GM19351 (cell line): Measurements from ENCODE around the gene CHD3.
"Not testable (repeated sequence)": the region's sequence is repeated elsewhere in the genome, so short reads cannot be mapped to it uniquely, and the experiment has no call there.

Experiments
- ATAC-seq: cut with Tn5 transposase; IDR thresholded peaks from one replicate; pipeline ENCODE4 v1.9.1; 2021; ENCODE audit warnings: mild to moderate bottlenecking, moderate library complexity; ENCODE audit not compliant: unreplicated experiment

The CHD3 gene

DNA sequence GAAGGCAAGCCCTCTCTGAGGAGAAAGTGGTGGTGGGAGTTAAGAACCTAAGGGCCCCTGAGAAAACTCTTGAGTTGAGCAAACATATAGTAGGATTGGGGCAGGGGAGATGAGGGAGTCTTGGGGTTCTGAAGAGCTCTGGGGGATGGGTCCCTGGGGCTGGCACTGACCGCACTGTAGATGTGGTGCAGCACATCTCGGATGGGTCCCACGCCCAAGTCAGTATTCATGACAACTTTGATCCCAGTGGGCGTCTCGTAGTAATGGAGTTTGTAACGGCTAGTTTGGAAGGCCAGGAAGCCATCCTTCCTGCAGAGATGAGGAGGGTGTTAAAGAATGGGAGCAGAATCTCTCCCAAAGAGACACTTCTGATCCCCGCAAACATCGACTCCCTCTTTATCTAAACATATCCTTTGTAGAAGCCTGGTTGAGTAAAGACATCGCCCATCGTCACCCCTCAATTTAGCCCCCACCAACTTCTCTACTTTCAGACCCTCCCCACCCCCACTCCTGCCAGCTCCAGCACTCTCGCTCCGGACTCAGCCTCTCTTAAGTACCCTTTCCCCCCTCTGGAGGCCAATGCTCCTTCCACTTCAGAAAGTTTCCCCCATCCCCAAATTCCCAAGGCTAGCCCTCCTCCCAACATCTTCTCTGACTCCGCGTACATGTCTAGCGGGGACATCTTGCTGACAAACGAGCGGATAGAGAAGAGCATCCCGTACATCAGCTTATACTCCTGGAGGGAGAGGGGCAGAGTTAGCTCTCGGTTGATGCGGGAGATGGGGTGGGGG, 42.4 kb downstream of the CHD3 start:
- no peak for ATAC-seq

DNA sequence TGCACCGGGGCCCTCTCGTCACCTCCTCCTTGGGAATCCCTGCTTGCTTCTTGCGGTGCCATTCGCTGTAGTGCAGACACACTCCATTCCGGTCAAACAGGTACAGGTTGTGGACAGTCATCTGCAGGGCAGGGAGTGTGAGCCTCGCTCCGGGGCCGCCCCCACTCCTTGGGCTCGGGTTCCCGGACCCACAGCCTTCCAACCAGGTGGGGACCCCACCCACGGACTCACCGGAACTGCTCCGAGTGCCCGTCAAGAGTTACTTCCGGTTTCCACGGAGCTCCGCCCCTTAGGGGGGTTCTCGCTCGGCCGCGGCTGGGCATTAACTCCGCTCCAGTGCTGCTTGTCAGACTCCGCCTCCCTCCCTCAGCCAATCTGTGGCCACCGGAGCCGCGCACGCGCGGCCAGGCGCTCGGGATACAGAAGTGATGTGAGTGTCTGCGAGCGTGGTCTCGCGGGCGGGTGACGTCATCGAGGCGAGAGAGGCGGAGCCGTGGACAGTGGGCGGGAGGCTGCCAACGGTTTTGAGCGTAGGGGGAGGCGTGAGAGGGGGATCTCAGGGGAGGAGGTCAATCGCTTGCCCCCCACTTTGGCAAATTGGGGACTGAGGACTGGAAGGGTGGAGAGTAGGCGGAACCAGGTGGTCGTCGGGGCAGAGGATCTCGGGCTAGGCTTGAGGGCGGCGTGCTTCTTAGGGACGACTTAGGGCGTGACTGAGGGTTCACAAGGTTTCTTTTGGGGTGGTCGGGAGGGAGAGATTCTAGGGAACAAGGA, 43.3 kb downstream of the CHD3 start, which contains the start of the genes CNTROB and TRAPPC1:
Gene CNTROB, plus strand, starts transcription at position 498 of the 774 bp plus-strand sequence. CDS start 874 bp downstream, outside the sequence.
Gene TRAPPC1, minus strand, starts transcription at position 238 of the 774 bp plus-strand sequence. Its CDS starts 117 bp downstream, at position 121.
- ATAC-seq: peak; percentile 95

DNA sequence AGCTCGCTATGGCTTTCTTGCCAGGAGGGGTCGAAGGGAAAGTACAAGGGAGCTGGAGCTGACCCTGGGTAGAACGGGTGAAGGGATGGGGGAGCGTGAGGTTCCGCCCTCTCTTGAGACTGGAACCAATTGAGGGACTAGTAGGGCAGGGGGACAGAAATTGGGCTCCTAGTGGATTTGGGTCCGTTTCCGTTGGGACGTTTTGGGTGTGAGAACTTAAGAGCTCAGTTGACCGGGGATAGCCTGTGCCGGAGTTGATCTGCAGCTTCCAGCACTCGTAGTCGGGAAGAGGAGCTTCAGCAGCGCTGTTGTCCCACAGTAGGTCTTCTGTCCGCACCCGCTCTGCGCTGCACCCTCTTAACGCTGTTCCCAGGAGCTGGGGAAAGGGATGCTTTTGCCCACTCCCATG, 43.9 kb downstream of the CHD3 start:
- ATAC-seq: no peak

DNA sequence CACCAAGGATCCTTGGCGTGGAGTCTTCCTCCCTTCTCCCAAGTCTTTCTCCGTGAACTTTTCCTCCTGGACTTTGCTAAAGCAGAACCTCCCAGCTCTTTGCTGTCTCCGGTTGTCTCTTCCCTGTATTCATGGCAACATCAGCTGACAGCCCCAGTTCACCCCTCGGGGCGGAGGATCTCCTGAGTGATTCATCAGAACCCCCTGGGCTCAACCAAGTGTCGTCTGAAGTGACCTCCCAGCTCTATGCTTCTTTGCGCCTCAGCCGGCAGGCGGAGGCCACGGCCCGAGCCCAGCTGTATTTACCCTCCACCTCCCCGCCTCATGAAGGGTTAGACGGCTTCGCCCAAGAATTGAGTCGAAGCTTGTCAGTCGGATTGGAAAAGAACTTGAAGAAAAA, 44.4 kb downstream of the CHD3 start:
- ATAC-seq: no peak

DNA sequence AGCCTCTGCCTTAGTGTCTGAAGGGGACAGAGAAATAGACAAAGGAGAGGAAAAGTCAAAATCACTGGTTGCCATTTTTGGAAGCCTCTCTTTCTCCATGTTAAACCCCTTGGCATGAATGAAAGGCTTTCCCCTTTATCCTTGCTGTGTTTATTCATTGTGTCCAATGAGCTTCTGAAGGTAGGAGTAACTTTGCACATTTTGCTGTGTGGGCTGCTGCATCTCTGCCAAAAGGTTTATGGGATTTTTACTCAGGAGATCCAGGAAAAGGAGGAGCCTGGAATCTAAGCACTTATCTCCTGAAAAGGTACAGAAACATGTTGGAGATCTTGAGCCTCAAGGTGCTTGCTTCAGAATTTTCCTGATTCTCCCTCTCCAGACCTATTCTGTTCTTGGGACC, 47.3 kb downstream of the CHD3 start:
- ATAC-seq: no peak

DNA sequence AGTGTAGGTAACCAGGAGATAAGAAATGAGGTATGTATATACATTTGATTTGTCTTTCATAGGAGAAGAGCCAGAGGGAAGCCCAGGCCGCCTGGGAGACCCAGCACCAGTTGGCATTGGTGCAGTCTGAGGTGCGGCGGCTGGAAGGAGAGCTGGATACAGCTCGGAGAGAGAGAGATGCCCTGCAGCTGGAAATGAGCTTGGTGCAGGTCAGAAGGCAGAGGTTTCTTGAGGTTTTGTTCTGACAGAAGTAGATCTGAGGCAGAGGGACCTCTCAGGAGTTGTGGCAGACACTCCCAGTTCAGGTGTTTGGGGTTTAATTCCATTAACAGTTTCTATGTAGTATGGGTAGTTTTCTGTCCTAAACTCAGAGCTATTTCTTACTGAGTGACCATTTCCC, 51.4 kb downstream of the CHD3 start:
- no peak for ATAC-seq

DNA sequence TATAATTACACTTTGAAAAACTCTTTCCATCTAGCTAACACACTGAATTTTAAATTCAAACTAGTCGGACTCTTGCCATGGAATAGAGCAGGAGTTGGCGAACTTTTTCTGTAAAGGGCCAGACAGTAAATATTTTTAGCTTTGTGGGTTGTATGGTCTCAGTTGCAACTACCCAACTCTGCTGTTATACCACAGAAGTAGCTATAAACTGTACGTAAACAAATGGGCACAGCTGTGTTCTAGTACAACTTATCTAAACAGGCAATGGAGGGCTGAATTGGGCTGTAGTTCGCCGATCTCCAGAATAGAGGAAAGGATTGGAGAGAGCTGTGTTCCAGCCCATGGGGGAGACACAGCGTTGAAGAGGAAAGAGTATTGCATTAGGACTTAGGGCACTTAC, 52.2 kb downstream of the CHD3 start:
- ATAC-seq: no peak

DNA sequence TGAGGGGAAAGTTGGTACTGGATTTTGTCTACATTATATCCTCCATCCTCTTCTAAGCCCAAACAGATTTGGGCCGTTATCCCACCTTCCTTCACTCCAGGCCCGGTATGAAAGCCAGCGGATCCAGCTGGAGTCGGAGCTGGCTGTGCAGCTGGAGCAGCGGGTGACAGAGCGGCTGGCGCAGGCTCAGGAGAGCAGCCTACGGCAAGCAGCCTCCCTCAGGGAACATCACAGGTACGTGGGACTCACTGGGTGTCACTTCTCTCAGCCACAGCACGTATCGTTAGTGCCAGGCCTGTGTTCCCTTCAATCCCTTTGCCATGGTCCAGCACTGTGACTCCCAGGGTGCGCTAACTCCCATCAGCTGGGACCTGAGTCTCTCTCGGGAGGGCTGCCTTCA, 54.7 kb downstream of the CHD3 start:
- ATAC-seq: no peak

DNA sequence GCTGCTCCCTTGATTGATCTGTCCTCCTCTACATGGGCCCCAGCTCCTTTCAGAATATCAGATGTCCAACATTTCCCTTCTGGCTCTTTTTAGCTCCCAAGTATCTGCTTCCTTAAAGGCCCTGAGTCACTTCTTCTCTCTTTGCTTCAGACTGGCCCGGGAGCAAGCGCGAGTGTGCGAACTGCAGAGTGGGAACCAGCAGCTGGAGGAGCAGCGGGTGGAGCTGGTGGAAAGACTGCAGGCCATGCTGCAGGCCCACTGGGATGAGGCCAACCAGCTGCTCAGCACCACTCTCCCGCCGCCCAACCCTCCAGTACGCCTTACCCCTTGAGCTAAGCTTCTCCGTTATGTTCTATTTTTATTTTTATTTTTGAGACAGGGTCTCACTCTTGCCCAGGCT, 55.7 kb downstream of the CHD3 start:
- no peak for ATAC-seq

DNA sequence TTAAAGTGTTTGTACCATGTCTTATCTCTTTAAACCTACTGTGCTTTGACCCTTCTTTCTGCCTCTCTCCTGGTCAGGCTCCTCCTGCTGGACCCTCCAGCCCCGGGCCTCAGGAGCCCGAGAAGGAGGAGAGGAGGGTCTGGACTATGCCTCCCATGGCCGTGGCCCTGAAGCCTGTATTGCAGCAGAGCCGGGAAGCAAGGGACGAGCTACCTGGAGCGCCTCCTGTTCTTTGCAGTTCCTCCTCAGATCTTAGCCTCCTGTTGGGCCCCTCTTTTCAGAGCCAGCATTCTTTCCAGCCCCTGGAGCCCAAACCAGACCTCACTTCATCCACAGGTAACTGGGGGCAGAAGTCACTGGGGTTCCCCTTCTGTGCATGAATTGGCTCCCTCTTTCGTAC, 57.1 kb downstream of the CHD3 start:
- ATAC-seq: no peak

DNA sequence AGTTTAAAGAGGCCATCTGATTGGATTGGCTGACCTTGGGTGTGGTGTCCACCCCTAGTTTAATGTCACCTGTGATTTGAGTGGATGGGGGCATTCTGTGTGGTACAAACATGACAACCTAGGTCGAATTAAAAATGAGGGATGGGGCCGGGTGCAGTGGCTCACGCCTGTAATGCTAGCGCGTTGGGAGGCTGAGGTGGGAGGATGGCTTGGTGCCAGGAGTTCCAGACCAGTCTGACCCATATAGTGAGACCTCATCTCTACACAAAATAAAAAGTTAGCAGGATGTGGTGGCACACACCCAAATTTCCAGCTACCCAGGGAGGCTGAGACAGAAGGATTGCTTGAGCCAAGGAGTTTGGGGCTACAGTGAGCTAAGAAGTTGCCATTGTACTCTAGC, 57.9 kb downstream of the CHD3 start:
- ATAC-seq: no peak

DNA sequence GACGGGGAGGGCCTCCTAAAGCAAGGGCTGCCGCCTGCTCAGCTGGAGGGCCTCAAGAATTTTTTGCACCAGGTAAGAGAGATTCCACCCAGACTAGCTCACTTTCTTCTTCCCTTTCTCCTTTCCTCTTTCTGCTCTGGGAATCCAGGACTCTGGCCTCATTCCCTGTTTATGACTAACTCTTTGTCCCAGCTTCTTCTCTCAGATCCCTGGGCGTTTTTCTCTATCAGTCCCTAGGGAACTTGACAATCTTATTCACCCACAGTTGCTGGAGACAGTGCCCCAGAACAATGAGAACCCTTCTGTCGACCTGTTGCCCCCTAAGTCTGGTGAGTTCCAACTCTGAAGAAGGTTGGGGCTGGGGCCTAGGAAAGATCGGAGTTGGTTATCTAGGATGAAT, 59.1 kb downstream of the CHD3 start:
- ATAC-seq: no peak

DNA sequence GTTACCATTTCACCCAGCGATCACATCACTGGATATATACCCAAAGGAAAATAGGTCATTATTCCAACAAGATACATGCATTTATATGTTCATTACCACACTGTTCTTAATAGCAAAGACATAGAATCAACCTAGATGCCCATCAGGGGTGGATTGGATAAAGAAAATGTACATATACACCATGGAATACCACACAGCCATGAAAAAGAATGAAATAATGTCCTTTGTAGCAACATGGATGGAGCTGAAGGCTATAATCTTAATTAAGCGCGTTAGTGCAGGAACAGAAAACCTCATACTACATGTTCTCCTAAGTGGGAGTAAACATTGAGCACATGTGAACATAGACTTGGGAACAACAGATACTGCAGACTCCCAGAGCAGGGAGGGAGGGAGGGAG, 62.0 kb downstream of the CHD3 start:
- ATAC-seq: no peak

DNA sequence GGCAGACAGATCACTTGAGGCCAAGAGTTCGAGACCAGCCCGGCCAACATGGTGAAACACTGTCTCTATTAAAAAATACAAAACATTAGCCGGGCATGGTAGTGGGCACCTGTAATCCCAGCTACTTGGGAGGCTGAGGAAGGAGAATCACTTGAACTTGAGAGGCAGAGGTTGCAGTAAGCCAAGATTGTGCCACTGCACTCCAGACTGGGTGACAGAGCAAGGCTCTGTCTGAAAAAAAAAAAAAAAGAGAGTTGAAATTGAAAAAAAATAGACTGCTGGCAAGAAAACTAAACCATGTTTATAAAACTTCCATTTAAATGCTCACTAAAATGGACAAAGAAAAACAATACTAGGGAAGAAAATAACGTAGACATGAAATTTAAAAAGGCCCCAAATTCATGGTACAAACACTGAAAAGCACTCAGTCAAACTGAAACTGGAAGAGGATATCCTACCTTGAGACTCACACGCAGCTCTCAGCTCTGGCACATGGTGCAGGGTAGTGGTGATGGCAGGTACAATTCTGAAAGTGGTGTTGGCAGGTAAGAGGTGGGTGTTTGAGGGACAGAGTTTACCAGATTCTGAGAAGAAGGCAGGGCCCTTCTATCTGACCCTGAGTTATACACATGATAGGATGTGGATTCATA, 62.7 kb downstream of the CHD3 start:
- peak; percentile 65 for ATAC-seq

DNA sequence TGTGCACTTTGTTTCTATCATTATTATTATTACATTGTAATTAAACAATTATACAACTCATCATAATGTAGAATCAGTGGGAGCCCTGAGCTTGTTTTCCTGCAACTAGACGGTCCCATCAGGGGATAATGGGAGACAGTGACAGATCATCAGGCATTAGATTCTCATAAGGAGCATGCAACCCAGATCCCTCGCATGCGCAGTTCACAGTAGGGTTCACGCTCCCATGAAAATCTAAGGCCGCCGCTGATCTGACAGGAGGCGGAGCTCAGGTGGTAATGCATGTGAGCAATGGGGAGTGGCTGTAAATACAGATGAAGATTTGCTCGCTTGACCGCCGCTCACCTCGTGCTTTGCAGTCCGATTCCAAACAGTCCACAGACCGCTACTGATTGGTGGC, 64.7 kb downstream of the CHD3 start:
- ATAC-seq: not testable (repeated sequence)

DNA sequence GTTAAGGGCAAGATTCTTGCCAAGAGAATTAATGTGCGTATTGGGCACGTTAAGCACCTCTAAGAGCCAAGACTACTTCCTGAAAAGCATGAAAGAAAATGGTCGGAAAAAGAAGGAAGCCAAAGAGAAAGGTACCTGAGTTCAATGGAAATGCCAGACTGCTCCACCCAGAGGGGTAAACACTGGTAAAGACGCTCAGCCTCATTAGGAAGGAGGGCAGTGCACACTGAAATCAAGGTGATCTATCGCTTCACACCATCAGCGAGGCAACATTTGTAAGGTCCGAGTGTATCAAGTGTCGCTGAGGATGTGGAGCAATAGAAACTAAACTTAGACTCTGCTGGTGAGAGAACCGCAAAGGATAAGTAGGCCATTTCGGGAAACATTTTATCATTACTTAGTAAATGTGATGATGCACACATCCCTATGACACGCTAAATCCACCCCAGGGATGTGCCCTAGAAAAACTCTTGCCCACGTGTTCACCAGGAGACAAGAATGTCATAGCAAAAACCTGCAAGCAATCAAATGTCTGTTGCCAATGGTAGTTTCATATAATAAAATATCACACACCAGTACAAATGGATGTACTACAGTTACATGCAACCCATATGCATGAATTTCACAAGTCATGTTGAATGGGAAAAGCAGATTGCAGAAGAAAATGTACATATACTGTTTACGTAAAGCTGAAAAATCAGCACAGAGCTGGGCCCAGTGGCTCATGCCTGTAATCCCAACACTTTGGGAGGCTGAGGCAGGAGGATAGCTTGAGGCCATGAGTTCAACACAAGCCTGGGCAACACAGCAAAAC, 67.0 kb downstream of the CHD3 start:
- ATAC-seq: no peak

DNA sequence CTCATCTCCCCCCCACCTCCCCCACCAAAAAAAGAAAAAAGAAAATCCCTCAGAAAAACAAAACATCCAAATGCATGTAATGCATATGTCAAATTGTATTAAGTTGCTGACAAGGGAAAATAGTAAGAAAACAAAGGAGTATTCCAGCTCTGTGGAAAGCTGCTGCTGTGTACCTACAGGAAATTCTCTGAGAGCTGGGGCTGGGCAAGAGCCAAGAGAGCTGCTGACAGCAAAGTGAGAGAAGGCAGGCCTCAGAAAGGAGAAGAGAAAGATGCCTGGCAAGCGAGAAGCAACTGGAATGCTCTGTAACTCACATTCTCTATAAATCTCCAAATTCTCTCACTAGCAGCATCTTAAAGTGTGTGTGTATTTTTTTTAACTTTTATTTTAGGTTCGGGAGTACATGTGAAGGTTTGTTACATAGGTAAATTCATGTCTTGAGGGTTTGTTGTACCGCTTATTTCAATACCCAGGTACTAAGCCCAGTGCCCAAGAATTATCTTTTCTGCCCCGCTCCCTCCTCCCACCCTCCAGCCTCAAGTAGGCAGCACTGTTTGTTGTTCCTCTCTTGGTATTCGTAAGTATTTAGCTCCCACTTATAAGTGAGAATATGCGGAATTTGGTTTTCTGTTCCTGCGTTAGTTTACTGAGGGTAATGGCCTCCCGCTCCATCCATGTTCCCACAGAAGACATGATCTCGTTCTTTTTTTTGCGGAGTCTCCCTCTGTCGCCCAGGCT, 67.8 kb downstream of the CHD3 start:
- no peak for ATAC-seq

DNA sequence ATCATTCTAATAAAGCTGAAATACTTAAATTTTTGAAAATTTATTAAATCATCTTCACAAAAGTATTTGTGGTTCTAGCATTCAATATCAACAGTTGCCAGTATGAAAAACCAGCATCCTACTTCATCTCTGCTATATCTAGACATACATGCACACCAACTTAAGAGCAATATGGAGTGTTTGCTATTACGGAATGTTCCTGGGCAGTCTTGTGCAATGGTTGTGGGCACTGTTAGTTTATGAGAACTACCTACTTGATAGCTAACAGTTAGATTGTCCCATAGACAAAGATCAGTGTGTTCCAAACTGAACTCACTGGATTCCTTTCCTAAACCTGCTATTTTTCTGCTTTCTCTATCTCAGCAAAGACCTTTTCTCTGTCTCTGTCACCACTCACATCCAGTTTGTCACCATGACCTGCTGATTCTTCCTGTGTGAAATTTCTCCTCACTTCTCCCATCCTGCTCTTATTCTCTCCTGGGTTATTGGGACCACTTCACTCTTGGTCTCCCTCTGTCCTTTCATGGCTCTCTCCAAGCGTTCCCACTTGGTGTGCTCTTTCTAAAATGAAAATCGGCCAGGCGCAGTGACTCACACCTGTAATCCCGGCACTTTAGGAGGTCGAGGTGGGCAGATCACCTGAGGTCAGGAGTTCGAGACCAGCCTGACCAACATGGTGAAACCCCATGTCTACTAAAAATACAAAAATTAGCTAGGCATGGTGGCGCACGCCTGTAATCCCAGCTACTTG, 71.1 kb downstream of the CHD3 start:
- no peak for ATAC-seq

DNA sequence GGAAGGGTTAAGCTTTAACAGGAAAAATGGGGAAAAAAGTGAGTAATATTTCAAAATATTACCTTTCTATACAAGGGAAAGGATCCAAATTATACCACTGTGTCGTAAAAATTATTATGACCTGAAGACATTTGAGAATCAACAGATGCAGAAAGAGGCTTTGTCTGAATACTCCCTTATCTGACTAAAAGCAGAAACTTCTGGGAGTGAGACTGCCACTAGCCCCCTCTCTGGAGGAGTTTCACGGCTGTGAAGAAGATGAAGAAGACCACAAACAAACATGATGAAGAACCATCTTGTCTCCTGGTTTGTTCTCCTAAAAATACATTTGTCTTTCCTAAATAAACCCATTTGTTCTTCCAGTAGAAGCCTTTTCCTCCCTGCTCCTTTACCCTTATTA, 72.8 kb downstream of the CHD3 start:
- ATAC-seq: no peak
